Breast epithelium (tissue), 4 donors: ENCODE data around the gene ALDH16A1. TPM values are rescaled to one million over a fixed set of nuclear protein-coding genes. Genes with fewer than 3 reads are reported as not detected.

Experiments used
- DNase-seq, 2 donors: peaks; one replicate each; pipeline ENCODE4 v3.0.0-alpha.2; 2019; ENCODE audit warnings: low spot score in 2 of 2
- H3K27ac ChIP-seq, 2 donors: fragments of 200-600 bp; sonication (generic) in 1 of 2; one replicate each; pipeline ENCODE4 v1.5.1; 2016 to 2019; ENCODE audit warnings: mild to moderate bottlenecking in 1 of 2
- H3K27me3 ChIP-seq, 2 donors: fragments of 200-600 bp; sonication (generic) in 1 of 2; one replicate each; pipeline versions ENCODE4 v1.5.1 to v1.6.0; 2017 to 2019; ENCODE audit warnings: control low read depth in 1 of 2, mild to moderate bottlenecking in 1 of 2
- H3K36me3 ChIP-seq: fragments of 200-600 bp; one replicate; pipeline ENCODE4 v1.5.1; 2019
- H3K4me1 ChIP-seq, 2 donors: fragments of 200-600 bp; sonication (generic); one replicate each; pipeline ENCODE4 v1.5.1; 2016 to 2019; ENCODE audit warnings: control low read depth in 1 of 2
- H3K4me3 ChIP-seq, 3 donors: fragments of 200-600 bp; sonication (generic); 1 replicate in 2 of 3; 2 replicates in 1 of 3; pipeline ENCODE4 v1.5.1; 2016 to 2019; ENCODE audit warnings: mild to moderate bottlenecking in 3 of 3, moderate library complexity in 2 of 3
- H3K9me3 ChIP-seq, 2 donors: fragments of 200-600 bp; sonication (generic) in 1 of 2; one replicate each; pipeline ENCODE4 v1.5.1; 2016 to 2019; ENCODE audit warnings: control low read depth in 1 of 2
- CTCF ChIP-seq, 3 donors: fragments of 450-650 bp; IDR thresholded peaks; one replicate each; pipeline ENCODE4 v1.5.1; 2016 to 2017; ENCODE audit warnings: antibody characterized with exemption in 3 of 3, mild to moderate bottlenecking in 3 of 3, moderate library complexity in 3 of 3
- POLR2A ChIP-seq: fragments of 450-650 bp; IDR thresholded peaks from one replicate; pipeline ENCODE4 v1.6.1; 2016; ENCODE audit warnings: antibody characterized with exemption, mild to moderate bottlenecking, moderate library complexity
- POLR2AphosphoS5 ChIP-seq, 3 donors: sonication (generic); formaldehyde crosslinking; IDR thresholded peaks; one replicate each; pipeline ENCODE4 v1.6.1; 2017; ENCODE audit warnings: antibody characterized with exemption in 3 of 3
- intact Hi-C: fragments of 100-400 bp; cut with DNase I; formaldehyde crosslinking; loops from one replicate; pipeline ENCODE4 v1.15.1; 2023; ENCODE audit warnings: low total_unique reads
- total RNA-seq, 3 donors: library from RNA; depleted of rRNA; stranded (reverse); fragments of >200 nt; gene quantifications; one replicate each; pipeline ENCODE4 v1.1.0, GENCODE V29; 2016

The ALDH16A1 gene
- total RNA-seq, 3 donors from 2014 or later, result 20.6 to 34.4 (median 32.2) TPM

DNA sequence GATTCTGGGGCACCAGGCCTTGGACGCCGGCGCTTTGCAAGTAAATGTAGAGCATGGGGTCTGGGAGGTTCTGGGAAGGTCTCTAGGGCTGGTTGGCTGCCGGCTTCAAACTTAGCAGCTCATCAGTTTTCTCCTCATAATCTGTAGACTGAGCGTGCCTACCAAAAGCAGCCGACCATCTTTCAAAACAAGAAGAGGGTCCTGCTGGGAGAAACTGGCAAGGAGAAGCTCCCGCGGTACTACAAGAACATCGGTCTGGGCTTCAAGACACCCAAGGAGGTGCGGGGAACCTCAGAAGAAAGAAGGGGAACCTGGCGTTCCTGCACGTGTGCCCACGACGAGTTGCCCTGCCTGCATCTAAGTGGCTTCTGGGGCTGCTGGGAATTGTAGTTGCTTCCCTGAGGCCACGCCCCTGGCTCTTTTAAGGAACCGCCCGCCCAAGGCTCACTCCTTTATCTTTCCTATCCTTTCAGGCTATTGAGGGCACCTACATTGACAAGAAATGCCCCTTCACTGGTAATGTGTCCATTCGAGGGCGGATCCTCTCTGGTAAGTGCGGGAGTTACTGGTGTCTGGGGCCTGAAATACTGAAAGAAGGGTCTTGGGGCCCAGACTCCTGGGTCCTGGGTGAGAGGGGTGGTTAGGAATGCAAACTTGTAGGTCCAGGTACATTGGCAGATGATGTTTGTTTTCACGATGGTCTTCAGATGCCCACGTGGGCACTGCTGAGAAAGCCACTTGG, 44.2 kb downstream of the ALDH16A1 start:
- Histone ChIP-seq H3K27ac (peak overlapping the region; percentile 95 to 97), H3K9me3 (no peaks in the 10 kb centered on the region), H3K27me3 (no peaks in the 10 kb centered on the region), H3K4me3 (peak overlapping the region; percentile 57 to 73 (median 66)), H3K36me3 (no peaks in the 10 kb centered on the region), H3K4me1 (peaks cover 3 to 14% of the 10 kb centered on the region in 2 donors)
- no peak for TF ChIP-seq POLR2AphosphoS5 (IDR thresholded peaks at IDR 0.05)
- TF ChIP-seq CTCF (IDR thresholded peaks at IDR 0.05), result no peak
- no peak for TF ChIP-seq POLR2A
- DNase-seq, result no peak
- intact Hi-C loops, result loop anchor here (10.0 kb wide), 1 partner anchor 168 kb away; the partner anchor contains the start of genes BCL2L12 and IRF3

GRCh38 chr19:49497789-49498103, 44.7 kb downstream of the ALDH16A1 start:
- no peaks in the 10 kb centered on the region for H3K9me3 ChIP-seq
- intact Hi-C loops, result loop anchor here (10.0 kb wide), 1 partner anchor 167 kb away; the partner anchor contains the start of genes BCL2L12 and IRF3
- H3K4me1 ChIP-seq, result peaks cover 3 to 14% of the 10 kb centered on the region in 2 donors
- no peak for DNase-seq
- H3K27me3 ChIP-seq, result no peaks in the 10 kb centered on the region
- no peaks in the 10 kb centered on the region for H3K36me3 ChIP-seq
- peak overlapping the region; percentile 95 to 97 for H3K27ac ChIP-seq
- H3K4me3 ChIP-seq, result peak overlapping the region in 2 of 3 donors; percentile 66 to 73
- TF ChIP-seq POLR2A (no peak), CTCF (IDR thresholded peaks at IDR 0.05) (no peak), POLR2AphosphoS5 (IDR thresholded peaks at IDR 0.05) (no peak)

DNA sequence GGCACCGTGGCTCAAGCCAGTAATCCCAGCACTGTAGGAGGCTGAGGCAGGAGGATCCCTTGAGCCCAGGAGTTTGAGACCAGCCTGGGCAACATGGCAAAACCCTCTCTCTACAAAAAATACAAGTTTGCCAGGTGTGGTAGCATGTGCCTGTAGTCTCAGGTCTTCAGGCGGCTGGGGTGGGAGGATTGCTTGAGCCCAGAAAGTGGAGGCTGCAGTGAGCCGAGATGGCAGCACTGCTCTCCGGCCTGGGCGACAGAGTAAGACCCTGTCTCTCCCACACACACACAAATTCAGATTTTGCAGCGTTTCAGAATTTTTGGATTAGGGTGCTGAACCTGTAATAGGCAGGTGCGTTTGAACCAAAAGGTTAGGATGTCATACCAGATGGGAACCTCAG, 45.5 kb downstream of the ALDH16A1 start:
- TF ChIP-seq POLR2A (no peak), POLR2AphosphoS5 (IDR thresholded peaks at IDR 0.05) (no peak), CTCF (IDR thresholded peaks at IDR 0.05) (no peak)
- Histone ChIP-seq H3K4me3 (peak overlapping the region in 1 of 3 donors; percentile 52), H3K36me3 (no peaks in the 10 kb centered on the region), H3K4me1 (peaks cover 3 to 14% of the 10 kb centered on the region in 2 donors), H3K9me3 (no peaks in the 10 kb centered on the region), H3K27me3 (no peaks in the 10 kb centered on the region), H3K27ac (peak overlapping the region in 1 of 2 donors; percentile 95)
- intact Hi-C loops, result loop anchor here (10.0 kb wide), 1 partner anchor 166 kb away; the partner anchor contains the start of genes BCL2L12 and IRF3
- no peak for DNase-seq

- Histone ChIP-seq H3K27me3 (no peaks in the 10 kb centered on the region), H3K36me3 (no peaks in the 10 kb centered on the region), H3K9me3 (no peaks in the 10 kb centered on the region), H3K4me3 (peak overlapping the region; percentile 30 to 52 (median 39)), H3K27ac (peak overlapping the region; percentile 84 to 95), H3K4me1 (peaks cover 3 to 14% of the 10 kb centered on the region in 2 donors)
- intact Hi-C loops, result loop anchor here (10.0 kb wide), 1 partner anchor 166 kb away; the partner anchor contains the start of genes BCL2L12 and IRF3
- TF ChIP-seq POLR2AphosphoS5 (IDR thresholded peaks at IDR 0.05), result no peak
- no peak for TF ChIP-seq POLR2A
- TF ChIP-seq CTCF (IDR thresholded peaks at IDR 0.05), result no peak
- no peak for DNase-seq
Observed at GRCh38 chr19:49499030-49499670, 46.1 kb downstream of the ALDH16A1 start.
